HG02588 (cell line): ENCODE measurements around the gene SMYD3.

Experiments
- ATAC-seq: cut with Tn5 transposase; IDR thresholded peaks from one replicate; pipeline ENCODE4 v1.9.1; 2021; ENCODE audit warnings: mild to moderate bottlenecking, moderate library complexity; ENCODE audit not compliant: unreplicated experiment

Gene SMYD3

GRCh38 chr1:246506674-246507481 is at the start of gene SMYD3:
SMYD3 (minus strand) TSS chr1:246507279.
- peak; percentile 92 for ATAC-seq

- no peak for ATAC-seq
Observed at GRCh38 chr1:246554201-246554600, 47.1 kb upstream of the SMYD3 start.

- ATAC-seq: no peak
Observed at GRCh38 chr1:246552110-246552509, 45.0 kb upstream of the SMYD3 start.

DNA sequence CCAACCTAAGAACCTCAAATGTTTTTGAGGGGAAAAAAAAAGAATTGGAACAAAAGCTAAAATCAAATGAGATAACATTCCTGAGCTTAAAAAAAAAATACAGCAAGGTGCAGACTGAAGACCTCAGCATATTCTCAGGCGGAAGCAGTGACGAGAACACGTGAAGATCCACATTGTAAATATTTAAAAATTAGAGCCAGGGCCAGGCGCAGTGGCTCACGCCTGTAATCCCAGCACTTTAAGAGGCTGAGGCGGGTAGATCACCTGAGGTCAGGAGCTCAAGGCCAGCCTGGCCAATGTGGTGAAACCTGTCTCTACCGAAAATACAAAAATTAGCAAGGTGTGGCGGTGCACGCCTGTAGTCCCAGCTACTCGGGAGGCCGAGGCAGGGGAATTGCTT is 43.3 kb upstream of the SMYD3 start:
- ATAC-seq: no peak

DNA sequence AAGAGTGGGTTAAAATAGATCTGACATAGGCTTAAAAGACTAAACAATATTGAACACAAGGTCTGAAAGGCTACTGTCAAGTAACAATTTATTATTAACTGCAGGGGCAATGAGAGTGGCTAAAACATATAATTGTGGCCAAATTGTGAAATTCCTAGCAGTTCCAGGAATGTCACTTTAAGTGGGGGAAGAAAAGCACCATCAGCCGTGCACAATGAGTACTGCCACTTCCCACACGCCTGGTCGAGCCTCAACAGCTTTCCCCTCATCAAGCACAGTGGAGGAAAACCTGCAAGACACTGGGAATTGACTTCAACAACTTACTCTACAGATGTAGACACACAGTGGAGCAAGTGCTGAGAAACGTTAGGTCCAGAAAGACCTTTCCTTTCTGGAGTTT is 42.6 kb upstream of the SMYD3 start:
- ATAC-seq: no peak

DNA sequence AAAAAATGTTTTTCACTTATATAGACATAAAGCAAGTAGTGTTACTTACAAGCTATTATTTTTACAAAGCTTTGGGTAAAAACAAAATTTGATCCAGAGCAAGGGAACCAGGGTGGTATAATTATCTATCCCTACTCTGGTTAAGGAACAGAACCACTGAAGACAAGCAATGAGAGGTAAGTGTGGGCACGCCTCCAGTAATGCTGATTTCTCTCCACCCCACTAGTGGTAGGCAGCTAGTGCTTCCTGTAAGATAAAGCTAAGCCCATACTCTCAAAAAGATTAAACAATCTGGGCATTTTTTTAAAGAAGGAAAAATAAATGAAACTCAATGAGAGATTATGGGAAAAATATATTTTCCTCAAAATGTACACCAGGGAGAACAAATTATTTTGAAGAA is 36.9 kb upstream of the SMYD3 start:
- ATAC-seq: no peak

DNA sequence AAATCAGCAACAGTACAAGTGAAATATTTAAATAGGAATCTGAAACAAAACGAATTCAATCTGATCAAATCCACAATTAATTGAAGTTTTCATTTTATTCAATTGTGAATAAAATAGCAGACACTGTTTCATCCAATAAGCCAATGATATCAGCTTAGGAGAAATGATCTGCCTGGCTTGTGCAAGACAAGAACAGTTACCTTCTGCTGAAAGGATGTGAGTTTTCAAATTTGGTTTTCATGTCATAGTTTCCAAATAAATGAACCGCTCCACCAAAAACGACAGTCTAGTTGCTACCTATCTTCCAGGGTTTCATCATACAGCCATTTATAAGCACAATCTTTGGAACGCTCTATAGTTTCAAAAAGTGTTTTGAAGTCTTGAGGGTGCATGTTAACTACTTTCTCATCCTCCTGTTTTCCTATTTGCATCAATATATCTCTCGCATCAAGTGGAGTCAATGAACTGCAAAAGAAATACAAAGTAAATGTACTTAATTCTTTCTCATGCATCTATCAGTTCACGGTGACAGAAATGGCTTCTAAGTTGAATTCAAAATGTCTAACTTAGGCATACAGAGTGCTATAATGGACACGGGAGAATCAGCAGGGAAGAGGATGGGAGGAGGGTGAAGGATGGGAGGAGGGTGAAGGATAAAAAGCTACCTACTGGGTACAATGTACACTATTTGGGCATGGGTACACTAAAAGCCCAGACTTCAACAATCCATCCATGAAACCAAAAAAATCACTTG is 33.8 kb upstream of the SMYD3 start:
- ATAC-seq: no peak

- ATAC-seq: no peak
Observed at GRCh38 chr1:246537887-246538286, 30.8 kb upstream of the SMYD3 start.

DNA sequence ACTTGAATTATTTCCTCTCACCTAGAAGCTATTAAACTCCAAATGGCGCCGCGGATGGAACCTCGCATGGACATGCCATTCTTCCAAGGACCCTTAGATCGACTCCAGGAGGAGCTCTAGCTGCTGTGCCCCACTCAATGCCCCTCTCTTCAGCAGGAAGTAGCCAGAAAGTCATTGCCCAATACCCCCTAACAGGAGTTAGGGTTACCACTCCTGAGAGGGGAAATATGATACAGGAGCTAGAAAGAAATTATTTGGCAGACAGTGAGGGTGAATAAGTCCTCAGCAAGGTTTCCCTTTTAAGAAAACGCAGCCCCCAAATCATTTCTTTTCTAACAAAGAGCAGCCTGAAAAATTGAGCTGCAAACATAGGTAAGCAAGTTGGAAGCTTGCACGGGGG is 30.4 kb upstream of the SMYD3 start:
- ATAC-seq: no peak

- no peak for ATAC-seq
Observed at GRCh38 chr1:246534114-246534513, 27.0 kb upstream of the SMYD3 start.

DNA sequence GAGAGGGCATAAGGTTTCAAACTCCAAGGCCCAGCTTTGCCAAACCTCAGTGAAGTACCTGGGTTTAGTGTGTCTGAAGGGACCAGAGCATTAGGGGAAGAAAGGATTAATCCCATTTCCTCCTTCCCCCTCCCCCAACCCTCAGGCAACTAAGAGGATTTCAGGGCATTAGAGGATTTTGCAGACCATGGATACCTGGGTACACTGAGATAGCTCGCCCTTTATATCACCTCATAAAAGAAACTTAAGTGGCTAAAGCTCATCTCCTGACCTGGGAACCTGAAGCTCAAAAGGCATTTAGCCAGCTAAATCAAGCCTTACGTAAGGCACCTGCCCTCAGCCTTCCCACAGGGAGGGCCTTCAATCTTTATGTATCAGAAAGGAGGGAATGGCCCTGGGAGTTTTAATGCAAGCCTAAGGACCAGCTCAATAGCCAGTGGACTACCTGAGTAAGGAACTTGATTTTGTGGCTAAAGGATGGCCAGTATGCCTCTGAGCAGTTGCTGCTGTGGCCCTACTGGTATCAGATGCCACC is 26.4 kb upstream of the SMYD3 start:
- no peak for ATAC-seq

GRCh38 chr1:246532519-246532918 is 25.4 kb upstream of the SMYD3 start:
- no peak for ATAC-seq

DNA sequence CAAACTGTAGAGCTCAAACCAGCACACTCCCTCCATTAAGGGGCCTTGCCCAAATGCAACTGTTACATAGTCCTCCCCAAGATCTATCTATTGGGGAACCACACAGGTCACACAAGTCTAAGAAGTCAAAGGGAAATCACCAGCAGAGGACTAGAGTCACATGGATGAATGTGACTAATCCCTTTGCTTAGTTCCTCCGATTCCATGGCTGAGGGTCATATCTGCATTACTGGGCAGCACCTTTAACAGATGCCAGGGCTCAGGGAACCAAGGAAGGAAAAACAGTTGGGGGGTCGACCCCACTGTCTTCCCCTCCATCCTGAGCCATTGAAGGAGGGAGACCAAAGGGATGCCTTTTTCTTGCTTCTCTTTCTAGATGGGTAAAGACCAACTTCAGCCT is 23.4 kb upstream of the SMYD3 start:
- ATAC-seq: no peak

GRCh38 chr1:246528933-246529731 is 22.1 kb upstream of the SMYD3 start:
- ATAC-seq: no peak

GRCh38 chr1:246527402-246528088 is 20.5 kb upstream of the SMYD3 start:
- ATAC-seq: no peak

GRCh38 chr1:246526915-246527314 is 19.8 kb upstream of the SMYD3 start:
- no peak for ATAC-seq

DNA sequence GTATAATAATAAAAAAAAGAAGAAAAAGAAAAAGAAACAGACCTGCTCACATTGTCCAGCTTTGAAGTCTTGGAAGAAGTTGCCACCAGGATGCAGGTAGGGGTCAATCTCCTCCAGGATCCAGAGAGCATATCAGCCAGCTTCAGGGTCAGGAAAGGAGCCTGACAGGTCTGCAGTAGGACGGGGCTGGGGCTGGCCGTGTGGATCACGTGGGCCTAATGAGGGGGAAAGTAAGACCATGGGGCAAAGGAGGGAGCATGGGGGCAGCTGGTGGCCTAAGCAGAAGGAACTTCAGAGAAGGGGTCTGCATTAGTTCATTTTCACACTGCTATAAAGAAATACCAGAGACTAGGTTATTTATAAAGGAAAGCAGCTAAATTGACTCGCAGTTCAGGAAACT is 19.3 kb upstream of the SMYD3 start:
- ATAC-seq: no peak

- no peak for ATAC-seq
Observed at GRCh38 chr1:246519514-246519913, 12.4 kb upstream of the SMYD3 start.

- ATAC-seq: no peak
Observed at GRCh38 chr1:246518456-246519205, 11.6 kb upstream of the SMYD3 start.

DNA sequence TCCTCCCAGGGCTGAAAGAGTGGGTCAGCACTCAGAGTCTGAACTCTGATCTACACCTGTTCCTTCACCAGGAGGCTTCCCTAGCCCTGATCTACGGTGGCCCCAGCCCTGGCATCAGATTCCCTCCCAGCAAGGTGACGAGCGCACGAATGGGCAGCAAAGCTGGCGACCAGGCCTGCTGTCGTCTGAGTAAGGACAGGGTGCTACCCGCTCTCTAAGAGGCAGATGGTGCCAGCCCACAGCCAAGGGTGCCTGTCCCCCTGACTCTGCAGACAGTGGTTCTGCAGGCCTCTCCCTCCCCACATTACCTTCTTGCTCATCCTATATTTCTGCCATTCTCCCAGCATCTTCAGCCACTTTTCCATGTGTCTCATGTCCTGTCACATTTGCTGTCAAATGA is 10.3 kb upstream of the SMYD3 start:
- ATAC-seq: no peak
